Sigmoid colon (tissue), 4 donors: ENCODE data around the gene GALNT7.

Experiments
- EP300 ChIP-seq, 4 donors: sonication (generic); formaldehyde crosslinking; IDR thresholded peaks; one replicate each; pipeline ENCODE4 v1.6.1; 2017; ENCODE audit warnings: antibody characterized with exemption in 4 of 4
- POLR2AphosphoS5 ChIP-seq, 4 donors: sonication (generic); formaldehyde crosslinking; IDR thresholded peaks; one replicate each; pipeline ENCODE4 v1.6.1; 2017; ENCODE audit warnings: antibody characterized with exemption in 4 of 4
- TF ChIP-seq, protein P1 (sequence below), 4 experiments: fragments of 450-650 bp in 3 of 4; fragments of 200-600 bp in 1 of 4; IDR thresholded peaks; one replicate each; pipeline ENCODE4 v1.5.1; 2016 to 2019; ENCODE audit warnings: antibody characterized with exemption in 4 of 4, mild to moderate bottlenecking in 3 of 4, moderate library complexity in 2 of 4

DNA sequence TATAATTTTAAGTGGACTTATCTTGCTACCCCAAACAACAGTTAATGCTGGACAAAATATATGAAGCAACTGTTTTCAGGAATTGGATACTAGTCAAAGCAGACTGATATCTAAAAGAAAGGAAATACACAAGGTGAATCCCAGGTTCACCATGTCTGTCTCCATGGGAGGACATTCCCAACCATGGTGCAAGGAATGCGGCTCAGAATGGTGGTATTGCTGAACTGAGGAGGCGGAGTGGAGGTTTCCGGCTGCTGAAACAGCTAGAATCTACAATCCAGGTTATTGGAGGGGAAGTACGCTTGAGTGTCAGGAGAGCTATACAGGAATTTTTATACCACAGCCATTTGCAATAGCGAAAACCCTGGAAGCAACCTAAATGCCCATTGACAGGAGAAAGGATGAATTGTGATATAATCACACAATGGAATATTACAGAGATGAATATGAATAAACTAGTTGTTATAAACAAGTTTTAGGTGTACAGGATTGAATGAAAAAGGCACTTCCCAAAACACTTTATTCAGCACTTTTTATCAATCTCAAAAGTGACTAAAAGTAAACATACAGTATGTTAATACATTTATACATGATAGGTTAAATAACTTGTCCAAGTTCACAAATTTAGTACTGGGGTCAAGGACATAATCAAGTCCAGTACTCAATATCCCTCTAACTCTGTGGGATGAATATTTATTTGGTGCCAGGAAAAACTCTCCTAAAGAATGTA is 156.6 kb downstream of the GALNT7 start:
- TF ChIP-seq, protein P1, sequence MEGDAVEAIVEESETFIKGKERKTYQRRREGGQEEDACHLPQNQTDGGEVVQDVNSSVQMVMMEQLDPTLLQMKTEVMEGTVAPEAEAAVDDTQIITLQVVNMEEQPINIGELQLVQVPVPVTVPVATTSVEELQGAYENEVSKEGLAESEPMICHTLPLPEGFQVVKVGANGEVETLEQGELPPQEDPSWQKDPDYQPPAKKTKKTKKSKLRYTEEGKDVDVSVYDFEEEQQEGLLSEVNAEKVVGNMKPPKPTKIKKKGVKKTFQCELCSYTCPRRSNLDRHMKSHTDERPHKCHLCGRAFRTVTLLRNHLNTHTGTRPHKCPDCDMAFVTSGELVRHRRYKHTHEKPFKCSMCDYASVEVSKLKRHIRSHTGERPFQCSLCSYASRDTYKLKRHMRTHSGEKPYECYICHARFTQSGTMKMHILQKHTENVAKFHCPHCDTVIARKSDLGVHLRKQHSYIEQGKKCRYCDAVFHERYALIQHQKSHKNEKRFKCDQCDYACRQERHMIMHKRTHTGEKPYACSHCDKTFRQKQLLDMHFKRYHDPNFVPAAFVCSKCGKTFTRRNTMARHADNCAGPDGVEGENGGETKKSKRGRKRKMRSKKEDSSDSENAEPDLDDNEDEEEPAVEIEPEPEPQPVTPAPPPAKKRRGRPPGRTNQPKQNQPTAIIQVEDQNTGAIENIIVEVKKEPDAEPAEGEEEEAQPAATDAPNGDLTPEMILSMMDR (IDR thresholded peaks at IDR 0.05): no peak
- TF ChIP-seq POLR2AphosphoS5 (IDR thresholded peaks at IDR 0.05) (no peak), EP300 (IDR thresholded peaks at IDR 0.05) (no peak)
